Activated CD4-positive, CD25-positive, alpha-beta regulatory T cell treated with anti-CD3 and anti-CD28 coated beads, Interleukin-2, amount 50 U/mL, for 72 hours (primary cell): ENCODE measurements around the gene PLXDC2.
"Not testable (repeated sequence)": the region's sequence is repeated elsewhere in the genome, so short reads cannot be mapped to it uniquely, and the experiment has no call there.

Experiments
- DNase-seq: peaks from one replicate; pipeline ENCODE4 v3.0.0; 2021

Gene PLXDC2

GRCh38 chr10:19816411-19817230, at the start of gene PLXDC2:
Gene PLXDC2, plus strand, starts transcription at chr10:19816432.
- DNase-seq, result no peak

GRCh38 chr10:19767876-19768275, 48.4 kb upstream of the PLXDC2 start:
- no peak for DNase-seq

GRCh38 chr10:19769826-19770225, 46.4 kb upstream of the PLXDC2 start:
- not testable (repeated sequence) for DNase-seq

DNA sequence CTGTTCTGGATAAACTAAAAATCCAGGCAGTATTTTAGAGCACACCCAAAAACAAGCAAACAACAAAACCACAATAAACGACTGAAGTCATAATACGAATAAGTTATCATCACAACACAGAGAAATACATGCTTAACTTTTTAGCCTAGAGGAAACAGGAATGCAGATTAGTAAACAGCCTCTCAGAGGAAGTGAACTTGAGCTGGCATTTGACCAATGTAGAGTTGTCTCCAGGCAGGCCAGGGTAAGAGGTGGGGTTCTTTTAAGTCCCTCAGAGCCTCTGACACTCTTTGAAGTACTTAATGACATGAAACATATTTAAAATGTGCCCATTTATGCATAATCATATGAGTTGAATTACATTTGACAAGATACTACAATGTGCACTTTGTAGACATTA, 43.3 kb upstream of the PLXDC2 start:
- DNase-seq, result no peak

DNA sequence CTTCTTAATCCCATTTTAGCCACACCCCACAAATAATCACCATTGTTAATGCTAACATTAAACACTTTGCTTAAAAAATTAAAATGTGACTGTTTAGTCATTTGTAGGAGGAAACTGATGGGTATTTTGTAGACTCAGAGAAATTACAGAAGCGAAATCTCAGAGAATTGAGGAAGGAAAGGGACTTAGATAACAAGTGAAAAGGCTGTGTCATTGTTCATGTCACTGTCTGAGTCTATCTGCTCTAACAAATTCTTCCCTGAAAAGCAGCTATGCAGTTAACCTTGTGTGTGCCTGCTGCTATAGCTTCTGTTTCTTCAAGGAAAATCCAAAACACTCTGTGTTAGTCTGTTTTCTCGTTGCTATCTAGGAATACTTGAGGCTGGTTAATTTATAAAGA, 40.9 kb upstream of the PLXDC2 start:
- no peak for DNase-seq

DNA sequence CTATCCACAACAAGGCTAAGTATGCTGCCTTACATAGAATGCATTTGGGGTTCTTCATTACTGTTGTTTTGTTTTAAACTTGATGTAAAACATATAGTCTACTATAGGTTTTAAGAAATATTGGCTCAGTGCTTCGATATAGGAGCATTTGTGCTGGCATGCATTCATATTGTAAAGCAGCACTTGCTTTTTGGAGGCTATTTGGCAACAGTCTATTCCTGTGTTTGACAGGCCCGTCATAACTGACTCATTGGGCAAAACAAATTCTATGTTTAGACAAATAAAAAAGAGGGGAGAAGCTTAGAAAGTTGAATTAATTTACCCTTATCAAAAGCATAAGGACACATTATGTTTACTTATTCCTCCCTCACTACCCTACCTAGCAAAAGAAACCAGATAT, 38.4 kb upstream of the PLXDC2 start:
- no peak for DNase-seq

- DNase-seq, result no peak
These were observed 37.2 kb upstream of the PLXDC2 start for GRCh38 chr10:19778996-19779395.

GRCh38 chr10:19782430-19783089, 33.7 kb upstream of the PLXDC2 start:
- DNase-seq, result no peak

- no peak for DNase-seq
These were observed 32.5 kb upstream of the PLXDC2 start for GRCh38 chr10:19783721-19784120.

GRCh38 chr10:19785366-19785765, 30.9 kb upstream of the PLXDC2 start:
- no peak for DNase-seq

- no peak for DNase-seq
These were observed 28.1 kb upstream of the PLXDC2 start for GRCh38 chr10:19788075-19788686.

- DNase-seq, result no peak
These were observed 27.3 kb upstream of the PLXDC2 start for GRCh38 chr10:19788902-19789301.

DNA sequence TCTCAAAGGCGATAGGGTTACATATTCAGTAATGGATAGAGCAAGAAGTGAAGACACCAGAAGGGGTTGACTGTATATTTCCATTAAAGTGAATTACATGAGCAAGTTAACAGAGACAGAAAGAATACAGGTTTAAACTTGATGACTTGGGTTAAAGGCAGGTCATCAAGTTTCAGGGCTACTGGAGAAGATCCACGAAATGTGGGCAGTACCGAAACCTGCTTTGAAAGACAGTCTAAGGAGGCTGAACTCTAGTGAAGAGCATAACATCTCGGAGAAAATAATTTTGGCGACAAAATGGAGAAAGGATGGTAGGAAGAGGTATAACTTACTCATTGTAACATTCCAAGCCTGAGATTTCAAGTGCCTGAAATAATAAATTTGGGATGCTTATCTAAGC, 26.6 kb upstream of the PLXDC2 start:
- DNase-seq, result no peak

GRCh38 chr10:19791032-19791431, 25.2 kb upstream of the PLXDC2 start:
- DNase-seq, result no peak

GRCh38 chr10:19795684-19796083, 20.5 kb upstream of the PLXDC2 start:
- no peak for DNase-seq

DNA sequence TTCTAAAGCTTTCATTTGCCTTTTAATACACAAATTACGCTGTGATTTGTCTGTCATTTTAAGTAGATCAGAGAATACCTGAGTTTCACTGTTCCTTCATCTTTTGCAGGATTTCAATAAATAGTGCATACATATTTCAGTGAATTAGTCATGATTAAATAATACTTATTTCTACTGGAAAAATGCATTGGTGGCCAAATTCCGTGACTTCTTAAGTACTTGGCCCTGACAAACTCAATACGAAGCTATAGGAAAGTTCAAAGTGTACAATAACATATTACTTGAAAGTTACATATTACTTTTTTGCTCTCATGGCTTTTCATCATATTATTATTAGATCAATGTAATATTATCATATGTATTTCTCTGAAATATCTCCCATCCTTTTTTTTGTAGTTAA, 16.1 kb upstream of the PLXDC2 start:
- DNase-seq, result no peak

- no peak for DNase-seq
These were observed 14.9 kb upstream of the PLXDC2 start for GRCh38 chr10:19801369-19801768.

- DNase-seq, result no peak
These were observed 12.6 kb upstream of the PLXDC2 start for GRCh38 chr10:19803676-19804075.

DNA sequence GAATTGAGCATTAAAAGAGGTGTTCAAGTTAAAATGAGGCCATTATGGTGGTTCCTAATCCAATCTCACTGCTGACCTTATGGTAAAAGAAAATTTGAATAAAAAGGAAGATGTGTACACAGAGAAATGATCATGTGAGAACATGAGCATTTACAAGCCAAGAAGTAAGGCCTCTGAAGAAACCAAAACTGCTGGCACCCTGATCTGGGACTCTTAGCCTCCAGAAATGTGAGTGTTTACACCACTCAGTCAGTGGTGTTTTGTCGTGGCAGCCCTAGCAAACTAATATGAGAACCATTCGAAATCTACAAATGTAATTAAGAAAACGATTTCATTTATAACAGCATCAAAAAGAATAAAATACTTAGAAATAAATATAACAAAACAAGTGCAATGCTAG, 6.8 kb upstream of the PLXDC2 start:
- DNase-seq, result no peak

DNA sequence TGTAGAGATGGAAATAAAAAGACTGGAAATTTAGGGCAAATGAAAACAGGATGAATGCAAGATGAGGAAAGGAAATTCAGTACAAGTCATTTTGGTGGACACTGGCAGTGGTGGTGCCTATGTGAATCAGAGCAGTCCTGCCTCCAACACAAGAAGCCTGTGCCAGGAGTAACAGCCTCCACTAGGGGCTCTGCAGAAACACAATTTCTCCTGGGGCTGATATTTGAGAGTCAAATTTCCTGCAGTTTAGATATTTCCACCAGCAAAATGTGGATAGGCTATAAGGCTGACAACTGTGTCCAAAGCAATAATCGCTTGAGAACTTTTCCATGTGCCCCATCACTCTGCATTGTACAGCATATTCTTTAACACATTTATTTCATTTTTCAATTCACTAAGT, 4.7 kb upstream of the PLXDC2 start:
- no peak for DNase-seq

DNA sequence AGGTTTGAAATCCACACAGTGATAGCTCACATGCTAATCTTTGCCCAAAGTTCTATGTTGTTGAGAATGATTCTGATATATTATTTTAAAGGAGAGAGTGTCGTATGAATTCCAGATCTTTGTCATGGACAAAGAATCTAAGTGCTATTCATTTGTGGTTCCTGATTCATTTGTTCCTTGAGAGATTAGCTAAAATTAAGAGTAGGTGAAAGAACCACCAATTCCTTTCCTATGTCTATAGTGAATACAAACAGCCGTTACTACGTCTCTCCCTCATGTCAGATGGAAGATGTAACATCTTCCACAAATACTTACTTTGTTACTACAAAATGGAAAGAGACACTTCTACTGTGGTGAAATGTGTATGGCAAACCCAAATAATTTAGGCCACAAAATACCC, 3.3 kb upstream of the PLXDC2 start:
- DNase-seq, result no peak

DNA sequence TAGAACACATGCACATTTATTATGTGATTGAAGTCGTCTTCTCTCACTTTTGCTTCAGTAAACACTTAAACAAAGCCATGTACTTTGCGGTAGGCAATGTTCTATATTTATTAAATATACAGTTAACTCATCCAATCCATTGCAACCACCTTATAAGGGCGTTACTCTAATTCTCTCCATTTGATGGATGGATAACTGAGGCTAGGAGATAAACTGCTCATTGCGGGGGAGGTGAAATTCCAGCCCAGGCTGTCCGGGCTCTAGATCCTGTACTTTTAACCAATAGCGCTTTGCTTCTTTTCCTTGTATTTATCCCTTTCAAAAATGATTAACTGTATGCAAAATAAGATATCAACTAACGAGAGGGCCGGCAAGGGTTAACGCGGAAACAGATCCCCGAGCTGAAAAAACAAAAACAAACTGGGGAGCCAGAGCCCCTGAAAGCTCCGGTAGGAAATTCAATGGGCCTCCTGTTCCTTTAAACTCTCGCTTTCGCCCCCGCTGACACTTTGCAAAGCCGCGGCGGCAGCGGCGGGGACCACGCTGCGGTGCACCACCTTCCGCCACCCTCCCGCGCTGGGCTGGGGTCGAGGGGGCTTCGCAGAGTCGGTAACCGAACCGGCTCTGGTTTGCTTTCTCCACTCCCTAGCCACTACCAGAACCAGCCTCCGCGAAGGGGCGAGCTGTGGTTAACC, 1.0 kb upstream of the PLXDC2 start:
- no peak for DNase-seq

DNA sequence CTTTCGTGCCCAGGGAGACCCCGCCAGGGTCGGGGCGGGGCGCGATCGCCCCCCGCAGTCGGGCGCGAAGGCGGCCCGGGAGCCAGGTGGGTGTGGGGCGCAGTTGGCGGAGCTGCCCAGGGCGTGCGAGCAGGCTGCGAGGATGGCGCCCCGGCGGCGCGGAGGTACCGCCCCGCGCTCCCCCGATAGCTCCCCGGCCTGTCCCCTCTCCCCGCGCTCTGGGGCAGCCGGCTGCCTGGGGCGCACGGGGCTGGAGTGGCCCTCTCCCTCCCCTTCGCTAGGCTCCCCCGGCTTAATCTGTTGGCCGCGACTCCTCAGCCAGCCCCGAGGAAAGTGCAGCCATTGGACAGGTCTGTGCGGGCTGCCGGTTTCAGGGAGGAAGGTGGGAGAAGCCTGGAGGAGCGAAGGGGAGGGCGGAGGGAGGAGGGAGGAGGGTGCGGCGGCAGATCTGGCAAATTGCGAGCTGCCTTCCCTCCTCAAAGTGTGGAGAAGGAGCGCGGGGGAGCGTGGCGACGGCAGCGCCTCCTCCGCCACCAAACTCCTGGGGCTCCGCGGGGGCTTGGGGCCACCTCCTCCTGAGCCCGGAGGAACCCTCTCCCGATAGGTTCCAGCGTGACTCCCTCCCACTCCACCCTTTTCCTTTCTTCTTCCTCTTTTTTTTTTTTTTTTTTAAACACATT, 361 bp upstream of the PLXDC2 start:
- no peak for DNase-seq
